ENCODE measurements around the gene ADCY4. TPM values are rescaled to one million over a fixed set of nuclear protein-coding genes. Genes with fewer than 3 reads are reported as not detected.
A peak's percentile ranks its signal among the peaks of the same experiment; 100 is the strongest.

ADCY4 gene
- polyA plus RNA-seq, 3 donors: 0.69 to 11.9 (median 0.70) TPM

GRCh38 chr14:24347134-24347533, 12.3 kb upstream of the ADCY4 start:
- no peak overlapping the region for H3K27ac ChIP-seq (ENCODE audit: low read depth in 1 of 2, low read length in 2 of 2)
- Mint-ChIP-seq H3K4me3 (no peak overlapping the region), H3K9me3 (peaks cover 0 to 1% (median 0%) of the 10 kb centered on the region in 7 donors), H3K27me3 (ENCODE audit: low read depth in 3 of 3) (peaks cover 5 to 24% (median 22%) of the 10 kb centered on the region in 3 donors), H3K27ac (no peak overlapping the region), H3K4me1 (peaks cover 14% of the 10 kb centered on the region), H3K36me3 (no peaks in the 10 kb centered on the region)
- no peak overlapping the region for H3K9ac ChIP-seq (ENCODE audit: insufficient read depth, low read length, poor library complexity, severe bottlenecking)
- no peak overlapping the region for H3K4me3 ChIP-seq (replicated peaks in 1 of 3; ENCODE audit: low read depth in 2 of 3, low read length in 3 of 3)
- TF ChIP-seq, protein P1, sequence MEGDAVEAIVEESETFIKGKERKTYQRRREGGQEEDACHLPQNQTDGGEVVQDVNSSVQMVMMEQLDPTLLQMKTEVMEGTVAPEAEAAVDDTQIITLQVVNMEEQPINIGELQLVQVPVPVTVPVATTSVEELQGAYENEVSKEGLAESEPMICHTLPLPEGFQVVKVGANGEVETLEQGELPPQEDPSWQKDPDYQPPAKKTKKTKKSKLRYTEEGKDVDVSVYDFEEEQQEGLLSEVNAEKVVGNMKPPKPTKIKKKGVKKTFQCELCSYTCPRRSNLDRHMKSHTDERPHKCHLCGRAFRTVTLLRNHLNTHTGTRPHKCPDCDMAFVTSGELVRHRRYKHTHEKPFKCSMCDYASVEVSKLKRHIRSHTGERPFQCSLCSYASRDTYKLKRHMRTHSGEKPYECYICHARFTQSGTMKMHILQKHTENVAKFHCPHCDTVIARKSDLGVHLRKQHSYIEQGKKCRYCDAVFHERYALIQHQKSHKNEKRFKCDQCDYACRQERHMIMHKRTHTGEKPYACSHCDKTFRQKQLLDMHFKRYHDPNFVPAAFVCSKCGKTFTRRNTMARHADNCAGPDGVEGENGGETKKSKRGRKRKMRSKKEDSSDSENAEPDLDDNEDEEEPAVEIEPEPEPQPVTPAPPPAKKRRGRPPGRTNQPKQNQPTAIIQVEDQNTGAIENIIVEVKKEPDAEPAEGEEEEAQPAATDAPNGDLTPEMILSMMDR (IDR thresholded peaks at IDR 0.05): no peak
- 80% methylated on average over 1 of the region's 1 CpG for WGBS (ENCODE audit: insufficient coverage)
- H3K36me3 ChIP-seq (replicated peaks in 1 of 2; ENCODE audit: control insufficient read depth in 1 of 2, insufficient read depth in 2 of 2, low read length in 2 of 2): no peaks in the 10 kb centered on the region
- H3K4me1 ChIP-seq (ENCODE audit: control insufficient read depth in 1 of 2, insufficient read depth in 2 of 2, low read length in 2 of 2): peaks cover 0 to 4% of the 10 kb centered on the region in 2 donors
- no peak overlapping the region for H2AFZ ChIP-seq (ENCODE audit: insufficient read depth, low read depth, low read length, poor library complexity, severe bottlenecking)
- intact Hi-C loops (cut with micrococcal nuclease): no loop called here
- H3K79me2 ChIP-seq (ENCODE audit: insufficient read depth, low read length): no peaks in the 10 kb centered on the region
- no peaks in the 10 kb centered on the region for H4K20me1 ChIP-seq (ENCODE audit: insufficient read depth, low read length)
- no peak overlapping the region for H3K4me2 ChIP-seq (replicated peaks; ENCODE audit: extremely low read depth, low read length, poor library complexity, severe bottlenecking)
- no peak for DNase-seq
- H3K27me3 ChIP-seq (ENCODE audit: control insufficient read depth in 2 of 2, insufficient read depth in 2 of 2, low read length in 2 of 2): peaks cover 3 to 9% of the 10 kb centered on the region in 2 donors
- no peaks in the 10 kb centered on the region for H3K9me3 ChIP-seq (replicated peaks in 1 of 2; ENCODE audit: control insufficient read depth in 1 of 2, insufficient read depth in 1 of 2, low read length in 2 of 2)

- Histone ChIP-seq H3K27me3 (ENCODE audit: control insufficient read depth in 2 of 2, insufficient read depth in 2 of 2, low read length in 2 of 2) (peaks cover 0 to 6% of the 10 kb centered on the region in 2 donors), H3K4me3 (replicated peaks in 1 of 3; ENCODE audit: low read depth in 2 of 3, low read length in 3 of 3) (no peak overlapping the region), H3K4me2 (replicated peaks; ENCODE audit: extremely low read depth, low read length, poor library complexity, severe bottlenecking) (no peak overlapping the region), H3K9me3 (replicated peaks in 1 of 2; ENCODE audit: control insufficient read depth in 1 of 2, insufficient read depth in 1 of 2, low read length in 2 of 2) (no peaks in the 10 kb centered on the region), H3K27ac (ENCODE audit: low read depth in 1 of 2, low read length in 2 of 2) (no peak overlapping the region), H3K9ac (ENCODE audit: insufficient read depth, low read length, poor library complexity, severe bottlenecking) (no peak overlapping the region), H4K20me1 (ENCODE audit: insufficient read depth, low read length) (no peaks in the 10 kb centered on the region), H2AFZ (ENCODE audit: insufficient read depth, low read depth, low read length, poor library complexity, severe bottlenecking) (no peak overlapping the region), H3K36me3 (replicated peaks in 1 of 2; ENCODE audit: control insufficient read depth in 1 of 2, insufficient read depth in 2 of 2, low read length in 2 of 2) (no peaks in the 10 kb centered on the region), H3K79me2 (ENCODE audit: insufficient read depth, low read length) (peaks cover 7% of the 10 kb centered on the region), H3K4me1 (ENCODE audit: control insufficient read depth in 1 of 2, insufficient read depth in 2 of 2, low read length in 2 of 2) (peaks cover 15 to 28% of the 10 kb centered on the region in 2 donors)
- TF ChIP-seq, protein P1 (IDR thresholded peaks at IDR 0.05): no peak
- intact Hi-C loops (cut with micrococcal nuclease): no loop called here
- H3K27me3 Mint-ChIP-seq (ENCODE audit: low read depth in 3 of 3): peaks cover 1 to 7% (median 6%) of the 10 kb centered on the region in 3 donors
- DNase-seq: no peak
- H3K27ac Mint-ChIP-seq: peak overlapping the region in 1 of 7 donors; percentile 45
- peaks cover 27% of the 10 kb centered on the region for H3K4me1 Mint-ChIP-seq
- no peaks in the 10 kb centered on the region for H3K36me3 Mint-ChIP-seq
- WGBS (ENCODE audit: insufficient coverage): no CpG with 5 or more reads among the region's 7 CpGs
- no peak overlapping the region for H3K4me3 Mint-ChIP-seq
- no peaks in the 10 kb centered on the region for H3K9me3 Mint-ChIP-seq
Measured at GRCh38 chr14:24343795-24344660, 9.2 kb upstream of the ADCY4 start.

All from CD14-positive monocyte (primary cell).